Measurements from ENCODE around the gene PTPN3. TPM values are rescaled to one million over a fixed set of nuclear protein-coding genes. Genes with fewer than 3 reads are reported as not detected.

PTPN3 gene
- polyA plus RNA-seq, 2 of the 4 experiments (the other 2 are of a cell fraction): 8.9 to 20.3 TPM

DNA sequence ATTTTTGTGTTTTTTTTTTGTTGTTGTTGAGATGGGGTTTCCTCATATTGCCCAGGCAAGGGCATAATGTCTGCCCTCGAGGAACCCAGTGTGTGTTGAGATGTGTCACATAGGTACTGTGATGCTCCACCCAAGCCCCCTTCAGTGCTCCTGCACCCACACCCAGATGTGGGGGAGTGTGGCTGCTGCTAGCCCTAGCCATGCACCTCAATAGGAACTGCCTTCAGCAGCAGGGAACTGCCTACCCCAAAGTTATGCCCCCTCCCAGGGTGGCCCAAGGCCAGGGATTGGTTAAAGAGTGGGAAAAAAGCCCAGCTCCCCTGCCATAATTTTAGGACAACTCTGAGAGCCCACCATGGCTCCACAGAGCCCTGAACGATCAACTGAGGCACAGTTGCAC is 143.9 kb downstream of the PTPN3 start:
- H3K4me3 ChIP-seq: no peak overlapping the region
- FAIRE-seq: no peak
- no peak for ATAC-seq
- H3K9me3 ChIP-seq: no peaks in the 10 kb centered on the region
- WGBS (ENCODE audit: missing lambda C conversion rate): 24% methylated on average over 2 of the region's 2 CpGs
- ChIA-PET CTCF (interaction anchor here (0.6 to 1.7 kb wide), 7 partner anchors 11 to 591 kb away, joined by 3 to 6 read pairs (median 4); no protein-coding TSS in a partner anchor), POLR2A (no interaction called here)
- no peak for DNase-seq (ENCODE audit: low read depth in 1 of 2, low spot score in 1 of 2)
- TF ChIP-seq MYC (IDR thresholded peaks at IDR 0.05; ENCODE audit: borderline replicate concordance, low read length) (no peak), RARB (CRISPR knock-in tag; IDR thresholded peaks at IDR 0.05) (no peak), ZFP36 (IDR thresholded peaks at IDR 0.05; ENCODE audit: borderline replicate concordance, partially characterized antibody) (no peak), POLR2AphosphoS2 (conservative IDR thresholded peaks at IDR 0.05; ENCODE audit: low read length) (no peak), NFE2L2 (conservative IDR thresholded peaks at IDR 0.05; ENCODE audit: low read length) (no peak)
- TF ChIP-seq, protein P1, sequence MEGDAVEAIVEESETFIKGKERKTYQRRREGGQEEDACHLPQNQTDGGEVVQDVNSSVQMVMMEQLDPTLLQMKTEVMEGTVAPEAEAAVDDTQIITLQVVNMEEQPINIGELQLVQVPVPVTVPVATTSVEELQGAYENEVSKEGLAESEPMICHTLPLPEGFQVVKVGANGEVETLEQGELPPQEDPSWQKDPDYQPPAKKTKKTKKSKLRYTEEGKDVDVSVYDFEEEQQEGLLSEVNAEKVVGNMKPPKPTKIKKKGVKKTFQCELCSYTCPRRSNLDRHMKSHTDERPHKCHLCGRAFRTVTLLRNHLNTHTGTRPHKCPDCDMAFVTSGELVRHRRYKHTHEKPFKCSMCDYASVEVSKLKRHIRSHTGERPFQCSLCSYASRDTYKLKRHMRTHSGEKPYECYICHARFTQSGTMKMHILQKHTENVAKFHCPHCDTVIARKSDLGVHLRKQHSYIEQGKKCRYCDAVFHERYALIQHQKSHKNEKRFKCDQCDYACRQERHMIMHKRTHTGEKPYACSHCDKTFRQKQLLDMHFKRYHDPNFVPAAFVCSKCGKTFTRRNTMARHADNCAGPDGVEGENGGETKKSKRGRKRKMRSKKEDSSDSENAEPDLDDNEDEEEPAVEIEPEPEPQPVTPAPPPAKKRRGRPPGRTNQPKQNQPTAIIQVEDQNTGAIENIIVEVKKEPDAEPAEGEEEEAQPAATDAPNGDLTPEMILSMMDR (IDR thresholded peaks at IDR 0.05): no peak
- H3K4me2 ChIP-seq: no peak overlapping the region
- no peak overlapping the region for H3K27ac ChIP-seq
- peaks cover 13% of the 10 kb centered on the region for H3K4me1 ChIP-seq

DNA sequence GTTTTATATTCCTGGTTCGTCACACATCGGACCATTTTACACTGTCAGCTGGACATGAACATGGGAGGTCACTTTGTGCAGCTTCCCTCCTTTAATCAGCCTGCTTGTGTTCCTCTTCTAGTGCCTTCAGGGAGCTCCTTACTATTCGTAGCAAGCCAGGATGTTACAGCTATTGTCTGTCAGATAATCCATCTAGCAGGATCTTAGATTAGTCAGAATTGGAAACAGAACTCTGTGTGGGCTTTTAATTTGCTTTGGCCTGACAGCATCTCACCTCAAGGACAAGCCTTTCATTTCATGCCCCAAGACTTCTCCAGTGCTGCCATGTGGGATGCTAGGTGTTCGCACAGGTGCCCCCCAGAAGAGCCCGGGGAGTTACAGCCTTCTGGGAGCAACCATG is 147.1 kb downstream of the PTPN3 start:
- no peak for DNase-seq (ENCODE audit: low read depth in 1 of 2, low spot score in 1 of 2)
- TF ChIP-seq ZFP36 (IDR thresholded peaks at IDR 0.05; ENCODE audit: borderline replicate concordance, partially characterized antibody) (no peak), ELK1 (IDR thresholded peaks at IDR 0.05; ENCODE audit: low read depth, low read length) (no peak)
- Histone ChIP-seq H3K9me3 (no peaks in the 10 kb centered on the region), H3K4me3 (no peak overlapping the region), H3K27ac (peak overlapping the region in 1 of 2 experiments; percentile 42; a peak in 1 of 6 replicates), H3K4me1 (peaks cover 25% of the 10 kb centered on the region), H3K4me2 (no peak overlapping the region)
- 77% methylated on average over 5 of the region's 5 CpGs for WGBS (ENCODE audit: missing lambda C conversion rate)
- CTCF ChIA-PET: interaction anchor here (1.1 to 1.4 kb wide), 3 partner anchors 8 to 35 kb away, joined by 3 to 5 read pairs (median 3); no protein-coding TSS in a partner anchor
- ATAC-seq: no peak
- POLR2A ChIA-PET: no interaction called here
- FAIRE-seq: no peak

DNA sequence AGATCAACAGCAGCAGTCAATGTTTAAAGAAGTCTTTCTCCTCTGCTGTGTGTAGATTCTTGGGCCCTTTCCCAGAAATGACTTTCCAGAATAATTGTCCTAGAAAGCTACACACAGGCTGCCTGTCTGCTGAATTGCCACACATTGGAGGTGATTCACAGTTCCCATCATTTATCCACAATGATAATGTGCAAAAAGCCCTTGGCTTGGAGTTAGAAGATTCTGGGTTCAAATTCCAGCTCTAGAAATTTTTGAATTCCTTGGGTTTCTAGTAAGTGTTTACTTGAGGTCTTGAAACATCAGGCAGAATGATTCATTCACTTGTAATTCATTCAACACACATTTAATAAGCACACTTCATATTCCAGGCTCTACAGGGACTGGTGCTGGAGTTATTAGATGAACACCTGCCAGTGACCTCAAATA is 148.7 kb downstream of the PTPN3 start:
- no peak overlapping the region for H3K4me3 ChIP-seq
- ChIA-PET CTCF (interaction anchor here (0.5 to 2.3 kb wide), 9 partner anchors 16 to 1713 kb away, joined by 3 to 10 read pairs (median 3); no protein-coding TSS in a partner anchor), POLR2A (interaction anchor here (1.4 to 1.7 kb wide), 2 partner anchors 22 to 33 kb away, joined by 3 to 12 read pairs; no protein-coding TSS in a partner anchor)
- ATAC-seq (peak; percentile 85 to 88), FAIRE-seq (no peak), DNase-seq (ENCODE audit: low read depth in 1 of 2, low spot score in 1 of 2) (peak; percentile 13 to 76)
- no peaks in the 10 kb centered on the region for H3K9me3 ChIP-seq
- H3K4me2 ChIP-seq: peak overlapping the region; percentile 56
- peaks cover 25% of the 10 kb centered on the region for H3K4me1 ChIP-seq
- H3K27ac ChIP-seq: peak overlapping the region in 1 of 2 experiments; percentile 69; a peak in 3 of 6 replicates
- TF ChIP-seq HES2 (IDR thresholded peaks at IDR 0.05): no peak
- no peak for TF ChIP-seq RCOR1 (IDR thresholded peaks at IDR 0.05; ENCODE audit: low read depth, low read length)
- no peak for TF ChIP-seq MYC (IDR thresholded peaks at IDR 0.05; ENCODE audit: borderline replicate concordance, low read length)
- no peak for TF ChIP-seq NFE2L2 (conservative IDR thresholded peaks at IDR 0.05; ENCODE audit: low read length)
- no peak for TF ChIP-seq ATOH8 (CRISPR knock-in tag; IDR thresholded peaks at IDR 0.05; ENCODE audit: low read depth)
- TF ChIP-seq CBX2 (IDR thresholded peaks at IDR 0.05; ENCODE audit: borderline replicate concordance, low read depth): no peak
- TF ChIP-seq PBX3 (IDR thresholded peaks at IDR 0.05): no peak
- TF ChIP-seq FOSB (CRISPR knock-in tag; IDR thresholded peaks at IDR 0.05): no peak
- TF ChIP-seq JUNB (IDR thresholded peaks at IDR 0.05): peak; percentile 86
- no peak for TF ChIP-seq HDAC2 (IDR thresholded peaks at IDR 0.05)
- TF ChIP-seq, protein P2, sequence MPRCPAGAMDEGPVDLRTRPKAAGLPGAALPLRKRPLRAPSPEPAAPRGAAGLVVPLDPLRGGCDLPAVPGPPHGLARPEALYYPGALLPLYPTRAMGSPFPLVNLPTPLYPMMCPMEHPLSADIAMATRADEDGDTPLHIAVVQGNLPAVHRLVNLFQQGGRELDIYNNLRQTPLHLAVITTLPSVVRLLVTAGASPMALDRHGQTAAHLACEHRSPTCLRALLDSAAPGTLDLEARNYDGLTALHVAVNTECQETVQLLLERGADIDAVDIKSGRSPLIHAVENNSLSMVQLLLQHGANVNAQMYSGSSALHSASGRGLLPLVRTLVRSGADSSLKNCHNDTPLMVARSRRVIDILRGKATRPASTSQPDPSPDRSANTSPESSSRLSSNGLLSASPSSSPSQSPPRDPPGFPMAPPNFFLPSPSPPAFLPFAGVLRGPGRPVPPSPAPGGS (IDR thresholded peaks at IDR 0.05): no peak
- no peak for TF ChIP-seq NR3C1 (IDR thresholded peaks at IDR 0.05)
- no peak for TF ChIP-seq BHLHE40 (IDR thresholded peaks at IDR 0.05; ENCODE audit: low read depth, low read length)
- TF ChIP-seq, protein P3, sequence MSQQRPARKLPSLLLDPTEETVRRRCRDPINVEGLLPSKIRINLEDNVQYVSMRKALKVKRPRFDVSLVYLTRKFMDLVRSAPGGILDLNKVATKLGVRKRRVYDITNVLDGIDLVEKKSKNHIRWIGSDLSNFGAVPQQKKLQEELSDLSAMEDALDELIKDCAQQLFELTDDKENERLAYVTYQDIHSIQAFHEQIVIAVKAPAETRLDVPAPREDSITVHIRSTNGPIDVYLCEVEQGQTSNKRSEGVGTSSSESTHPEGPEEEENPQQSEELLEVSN (IDR thresholded peaks at IDR 0.05; ENCODE audit: borderline replicate concordance, low read depth): no peak
- no peak for TF ChIP-seq HOXB5 (CRISPR knock-in tag; IDR thresholded peaks at IDR 0.05)
- no peak for TF ChIP-seq FOXS1 (CRISPR knock-in tag; IDR thresholded peaks at IDR 0.05)
- TF ChIP-seq RNF2 (IDR thresholded peaks at IDR 0.05; ENCODE audit: borderline replicate concordance, low read depth): no peak
- no peak for TF ChIP-seq ZFP36 (IDR thresholded peaks at IDR 0.05; ENCODE audit: borderline replicate concordance, partially characterized antibody)
- TF ChIP-seq CEBPB (IDR thresholded peaks at IDR 0.05): peak; percentile 68 to 78; a peak in 3 of 4 replicates
- no peak for TF ChIP-seq SMC3 (IDR thresholded peaks at IDR 0.05)
- TF ChIP-seq EP300 (IDR thresholded peaks at IDR 0.05): peak in 1 of 2 experiments; percentile 24; a peak in 1 of 5 replicates
- TF ChIP-seq HOXA7 (CRISPR knock-in tag; IDR thresholded peaks at IDR 0.05): no peak
- TF ChIP-seq TFCP2L1 (CRISPR knock-in tag; IDR thresholded peaks at IDR 0.05): no peak
